ENCODE results near the gene PRR4. TPM values are rescaled to one million over a fixed set of nuclear protein-coding genes. Genes with fewer than 3 reads are reported as not detected.

The PRR4 gene
- total and polyA plus RNA-seq, 9 of the 15 experiments (the other 6 are each of a cell fraction or from before 2014, with no cell fraction given), result 0.45 to 5.0 (median 1.8) TPM

- Histone ChIP-seq H3K27me3 (ENCODE audit: control insufficient read depth in 2 of 2, insufficient read depth in 2 of 2, low read length in 2 of 2) (no peaks in the 10 kb centered on the region), H3K4me3 (no peak overlapping the region), H3K27ac (ENCODE audit: extremely low read depth, low read depth, low read length) (no peak overlapping the region), H3K79me2 (ENCODE audit: control insufficient read depth, insufficient read depth, low read length) (no peaks in the 10 kb centered on the region), H3K9me1 (ENCODE audit: control insufficient read depth, insufficient read depth, low read length) (no peaks in the 10 kb centered on the region), H2AFZ (ENCODE audit: low read depth, low read length) (no peak overlapping the region), H4K20me1 (replicated peaks; ENCODE audit: control insufficient read depth, insufficient read depth, low read length) (no peaks in the 10 kb centered on the region), H3K4me2 (ENCODE audit: insufficient read depth, low read length) (no peak overlapping the region), H3K4me1 (replicated peaks in 1 of 2; ENCODE audit: control insufficient read depth in 2 of 2, insufficient read depth in 2 of 2, low read length in 2 of 2) (no peaks in the 10 kb centered on the region), H3K9ac (ENCODE audit: insufficient read depth in 1 of 2, low read depth in 2 of 2, low read length in 2 of 2) (no peak overlapping the region), H3K9me3 (replicated peaks; ENCODE audit: control insufficient read depth, insufficient read depth, low read depth, low read length) (no peaks in the 10 kb centered on the region), H3K36me3 (ENCODE audit: control insufficient read depth, insufficient read depth, low read length) (no peaks in the 10 kb centered on the region)
- ChIA-PET POLR2A (no interaction called here), CTCF (ENCODE audit: low intra/inter-chr PET ratio) (no interaction called here)
- no TSS peak for BruUV-seq (replicated peaks)
- TF ChIP-seq ZNF644 (tag; IDR thresholded peaks at IDR 0.05; ENCODE audit: low read depth) (no peak), NR2C1 (IDR thresholded peaks at IDR 0.05) (no peak), NR2C1 (tag; IDR thresholded peaks at IDR 0.05) (no peak), ZBTB49 (CRISPR knock-in tag; IDR thresholded peaks at IDR 0.05; ENCODE audit: borderline replicate concordance) (no peak), CBFA2T2 (conservative IDR thresholded peaks at IDR 0.05) (no peak), DIDO1 (tag; IDR thresholded peaks at IDR 0.05; ENCODE audit: low read depth) (no peak), CTBP1 (IDR thresholded peaks at IDR 0.05; ENCODE audit: borderline replicate concordance) (no peak)
- intact Hi-C loops (cut with micrococcal nuclease), result no loop called here
- no peak for FAIRE-seq
- DNase-seq (ENCODE audit: extremely low read depth in 1 of 4, low spot score in 3 of 4), result no peak
- in situ Hi-C loops (cut with MboI), result no loop called here
- 2% methylated on average over 3 of the region's 3 CpGs for WGBS (ENCODE audit: insufficient coverage, low coverage, missing lambda C conversion rate)
- no peak for ATAC-seq
Measured at GRCh38 chr12:10838461-10838860, 10.8 kb downstream of the PRR4 start.

Measured in K562 (cell line).